ENCODE data around the gene CSH1. TPM values are rescaled to one million over a fixed set of nuclear protein-coding genes. Genes with fewer than 3 reads are reported as not detected.
"Not testable (repeated sequence)": the region's sequence is repeated elsewhere in the genome, so short reads cannot be mapped to it uniquely, and the experiment has no call there.

Gene CSH1
- total RNA-seq, 1 donor from 2014 or later, result not detected

GRCh38 chr17:63919311-63919723 is 22.9 kb upstream of the CSH1 start:
- Mint-ChIP-seq H3K27ac (no peak overlapping the region), H3K4me1 (ENCODE audit: low read depth) (no peaks in the 10 kb centered on the region), H3K9me3 (ENCODE audit: low read depth) (no peaks in the 10 kb centered on the region), H3K4me3 (ENCODE audit: low read depth) (no peak overlapping the region), H3K36me3 (ENCODE audit: insufficient read depth) (no peaks in the 10 kb centered on the region), H3K27me3 (peaks cover 38% of the 10 kb centered on the region)
- DNase-seq (ENCODE audit: low spot score, unreplicated experiment), result peak; percentile 50
- TF ChIP-seq, protein P1, sequence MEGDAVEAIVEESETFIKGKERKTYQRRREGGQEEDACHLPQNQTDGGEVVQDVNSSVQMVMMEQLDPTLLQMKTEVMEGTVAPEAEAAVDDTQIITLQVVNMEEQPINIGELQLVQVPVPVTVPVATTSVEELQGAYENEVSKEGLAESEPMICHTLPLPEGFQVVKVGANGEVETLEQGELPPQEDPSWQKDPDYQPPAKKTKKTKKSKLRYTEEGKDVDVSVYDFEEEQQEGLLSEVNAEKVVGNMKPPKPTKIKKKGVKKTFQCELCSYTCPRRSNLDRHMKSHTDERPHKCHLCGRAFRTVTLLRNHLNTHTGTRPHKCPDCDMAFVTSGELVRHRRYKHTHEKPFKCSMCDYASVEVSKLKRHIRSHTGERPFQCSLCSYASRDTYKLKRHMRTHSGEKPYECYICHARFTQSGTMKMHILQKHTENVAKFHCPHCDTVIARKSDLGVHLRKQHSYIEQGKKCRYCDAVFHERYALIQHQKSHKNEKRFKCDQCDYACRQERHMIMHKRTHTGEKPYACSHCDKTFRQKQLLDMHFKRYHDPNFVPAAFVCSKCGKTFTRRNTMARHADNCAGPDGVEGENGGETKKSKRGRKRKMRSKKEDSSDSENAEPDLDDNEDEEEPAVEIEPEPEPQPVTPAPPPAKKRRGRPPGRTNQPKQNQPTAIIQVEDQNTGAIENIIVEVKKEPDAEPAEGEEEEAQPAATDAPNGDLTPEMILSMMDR (IDR thresholded peaks at IDR 0.05; ENCODE audit: unreplicated experiment), result peak; percentile 74

DNA sequence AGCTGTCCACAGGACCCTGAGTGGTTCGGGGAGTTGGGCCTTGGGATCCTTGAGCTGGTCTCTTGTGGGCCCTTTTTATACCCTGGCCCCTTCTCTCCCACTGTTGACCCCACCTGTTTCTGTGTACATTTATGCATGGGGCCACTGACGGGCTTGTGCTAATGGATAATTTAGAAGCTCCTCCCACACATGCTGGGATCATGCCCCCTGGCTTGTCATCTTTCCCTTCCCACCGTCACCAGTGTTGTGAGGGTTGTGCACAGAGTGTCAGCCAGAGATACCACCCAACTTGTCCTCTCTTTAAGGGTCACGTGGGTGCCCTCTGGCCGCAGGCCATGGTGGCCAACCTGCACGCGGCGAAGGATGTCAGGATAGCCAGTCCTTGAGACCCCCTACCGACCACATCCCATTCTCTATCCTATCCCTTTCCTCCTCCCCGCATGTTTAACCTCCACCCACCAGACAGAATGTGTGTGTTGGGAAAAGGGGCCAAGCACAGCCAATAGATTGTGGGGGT is 22.5 kb upstream of the CSH1 start, which contains the start of gene GH1:
Gene GH1, minus strand, starts transcription at position 51 of the 517 bp plus-strand sequence. CDS start 63 bp downstream, outside the sequence.
- not testable (repeated sequence) for H3K9me3 Mint-ChIP-seq (ENCODE audit: low read depth); H3K4me3 Mint-ChIP-seq (ENCODE audit: low read depth); H3K27ac Mint-ChIP-seq; H3K4me1 Mint-ChIP-seq (ENCODE audit: low read depth); H3K36me3 Mint-ChIP-seq (ENCODE audit: insufficient read depth); DNase-seq (ENCODE audit: low spot score, unreplicated experiment)
- H3K27me3 Mint-ChIP-seq, result peaks cover 38% of the 10 kb centered on the region

DNA sequence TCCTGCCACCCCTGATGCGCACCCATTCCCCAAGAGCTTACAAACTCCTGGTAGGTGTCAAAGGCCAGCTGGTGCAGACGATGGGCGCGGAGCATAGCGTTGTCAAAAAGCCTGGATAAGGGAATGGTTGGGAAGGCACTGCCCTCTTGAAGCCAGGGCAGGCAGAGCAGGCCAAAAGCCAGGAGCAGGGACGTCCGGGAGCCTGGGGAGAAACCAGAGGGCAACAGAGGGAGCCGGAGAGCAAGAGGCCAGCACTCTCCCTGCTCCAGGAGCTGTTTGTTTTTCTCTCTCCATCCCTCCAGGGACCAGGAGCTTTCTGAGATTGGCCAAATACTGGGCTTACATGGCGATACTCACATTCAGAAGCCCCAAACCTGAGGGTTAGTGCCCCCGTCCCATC is 21.9 kb upstream of the CSH1 start:
- Mint-ChIP-seq H3K36me3 (ENCODE audit: insufficient read depth) (no peaks in the 10 kb centered on the region), H3K4me1 (ENCODE audit: low read depth) (no peaks in the 10 kb centered on the region), H3K27ac (no peak overlapping the region), H3K27me3 (peaks cover 38% of the 10 kb centered on the region), H3K9me3 (ENCODE audit: low read depth) (no peaks in the 10 kb centered on the region), H3K4me3 (ENCODE audit: low read depth) (no peak overlapping the region)
- no peak for DNase-seq (ENCODE audit: low spot score, unreplicated experiment)
- TF ChIP-seq, protein P1 (IDR thresholded peaks at IDR 0.05; ENCODE audit: unreplicated experiment), result no peak

DNA sequence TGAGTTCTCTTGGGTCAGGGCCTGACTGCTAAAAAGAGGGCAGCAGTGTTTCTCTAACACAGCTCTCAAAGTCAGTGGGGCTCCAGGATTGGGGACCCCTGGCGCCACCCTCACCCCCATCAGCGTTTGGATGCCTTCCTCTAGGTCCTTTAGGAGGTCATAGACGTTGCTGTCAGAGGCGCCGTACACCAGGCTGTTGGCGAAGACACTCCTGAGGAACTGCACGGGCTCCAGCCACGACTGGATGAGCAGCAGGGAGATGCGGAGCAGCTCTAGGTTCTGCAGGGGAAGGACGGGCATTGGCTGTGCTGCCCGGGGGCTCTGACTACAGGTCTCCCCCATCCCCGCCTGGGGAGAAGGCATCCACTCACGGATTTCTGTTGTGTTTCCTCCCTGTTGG is 21.3 kb upstream of the CSH1 start:
- no peaks in the 10 kb centered on the region for H3K9me3 Mint-ChIP-seq (ENCODE audit: low read depth)

DNA sequence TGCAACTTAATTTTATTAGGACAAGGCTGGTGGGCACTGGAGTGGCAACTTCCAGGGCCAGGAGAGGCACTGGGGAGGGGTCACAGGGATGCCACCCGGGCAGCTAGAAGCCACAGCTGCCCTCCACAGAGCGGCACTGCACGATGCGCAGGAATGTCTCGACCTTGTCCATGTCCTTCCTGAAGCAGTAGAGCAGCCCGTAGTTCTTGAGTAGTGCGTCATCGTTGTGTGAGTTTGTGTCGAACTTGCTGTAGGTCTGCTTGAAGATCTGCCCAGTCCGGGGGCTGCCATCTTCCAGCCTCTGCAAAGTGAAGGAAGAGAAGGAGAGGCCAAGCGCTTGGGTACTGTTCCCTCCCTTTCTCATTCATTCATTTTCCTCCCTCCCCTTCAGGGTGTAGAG is 20.8 kb upstream of the CSH1 start:
- peaks cover 37% of the 10 kb centered on the region for H3K27me3 Mint-ChIP-seq
- H3K36me3 Mint-ChIP-seq (ENCODE audit: insufficient read depth); DNase-seq (ENCODE audit: low spot score, unreplicated experiment); H3K4me1 Mint-ChIP-seq (ENCODE audit: low read depth); H3K4me3 Mint-ChIP-seq (ENCODE audit: low read depth); H3K9me3 Mint-ChIP-seq (ENCODE audit: low read depth); H3K27ac Mint-ChIP-seq: not testable (repeated sequence)

More for the DNA sequence above, 21.3 kb upstream of the CSH1 start:
- DNase-seq (ENCODE audit: low spot score, unreplicated experiment), result no peak
- TF ChIP-seq, protein P1 (IDR thresholded peaks at IDR 0.05; ENCODE audit: unreplicated experiment), result no peak
- no peak overlapping the region for H3K4me3 Mint-ChIP-seq (ENCODE audit: low read depth)
- H3K27me3 Mint-ChIP-seq, result peaks cover 38% of the 10 kb centered on the region
- H3K4me1 Mint-ChIP-seq (ENCODE audit: low read depth), result no peaks in the 10 kb centered on the region
- H3K27ac Mint-ChIP-seq, result no peak overlapping the region
- no peaks in the 10 kb centered on the region for H3K36me3 Mint-ChIP-seq (ENCODE audit: insufficient read depth)

DNA sequence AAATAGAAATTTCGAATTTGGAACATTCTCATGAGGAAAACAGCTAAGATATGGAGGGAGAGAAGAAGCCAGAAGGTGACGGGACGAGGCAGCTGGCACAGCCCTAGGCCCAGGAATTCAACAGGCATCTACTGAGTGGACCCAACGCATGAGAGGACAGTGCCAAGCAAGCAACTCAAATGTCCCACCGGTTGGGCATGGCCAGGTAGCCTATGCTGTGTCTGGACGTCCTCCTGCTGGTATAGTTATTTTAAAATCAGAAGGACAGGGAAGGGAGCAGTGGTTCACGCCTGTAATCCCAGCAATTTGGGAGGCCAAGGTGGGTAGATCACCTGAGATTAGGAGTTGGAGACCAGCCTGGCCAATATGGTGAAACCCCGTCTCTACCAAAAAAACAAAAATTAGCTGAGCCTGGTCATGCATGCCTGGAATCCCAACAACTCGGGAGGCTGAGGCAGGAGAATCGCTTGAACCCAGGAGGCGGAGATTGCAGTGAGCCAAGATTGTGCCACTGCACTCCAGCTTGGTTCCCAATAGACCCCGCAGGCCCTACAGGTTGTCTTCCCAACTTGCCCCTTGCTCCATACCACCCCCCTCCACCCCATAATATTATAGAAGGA is 20.3 kb upstream of the CSH1 start:
- Mint-ChIP-seq H3K9me3 (ENCODE audit: low read depth) (no peaks in the 10 kb centered on the region), H3K4me1 (ENCODE audit: low read depth) (no peaks in the 10 kb centered on the region), H3K36me3 (ENCODE audit: insufficient read depth) (no peaks in the 10 kb centered on the region), H3K27me3 (peaks cover 40% of the 10 kb centered on the region), H3K4me3 (ENCODE audit: low read depth) (no peak overlapping the region), H3K27ac (no peak overlapping the region)
- TF ChIP-seq, protein P1 (IDR thresholded peaks at IDR 0.05; ENCODE audit: unreplicated experiment), result no peak
- DNase-seq (ENCODE audit: low spot score, unreplicated experiment), result no peak

GRCh38 chr17:63915753-63916152 is 19.4 kb upstream of the CSH1 start:
- DNase-seq (ENCODE audit: low spot score, unreplicated experiment); H3K36me3 Mint-ChIP-seq (ENCODE audit: insufficient read depth); H3K9me3 Mint-ChIP-seq (ENCODE audit: low read depth); H3K4me1 Mint-ChIP-seq (ENCODE audit: low read depth); H3K27ac Mint-ChIP-seq; H3K4me3 Mint-ChIP-seq (ENCODE audit: low read depth): not testable (repeated sequence)
- peaks cover 46% of the 10 kb centered on the region for H3K27me3 Mint-ChIP-seq
